Epithelial cell of proximal tubule (primary cell): ENCODE data around the gene FMNL2. TPM values are rescaled to one million over a fixed set of nuclear protein-coding genes. Genes with fewer than 3 reads are reported as not detected.

Experiments
- DNase-seq: peaks from one replicate; pipeline ENCODE4 v3.0.0-alpha.2; 2011; ENCODE audit warnings: low read depth
- H3K4me3 ChIP-seq: 2 replicates; pipeline ENCODE4 v1.5.1; 2011; ENCODE audit warnings: low read depth, mild to moderate bottlenecking, low read length
- total RNA-seq: library from RNA; depleted of rRNA; stranded (reverse); fragments of >200 nt; gene quantifications from 2 replicates; pipeline ENCODE4 v1.2.3, GENCODE V29; 2015
- TF ChIP-seq, protein P1 (sequence below): conservative IDR thresholded peaks from 2 replicates; pipeline ENCODE4 v1.5.1; 2012; ENCODE audit warnings: low read depth, mild to moderate bottlenecking, low read length

Gene FMNL2
- total RNA-seq, 1 donor from 2014 or later, result 29.7 TPM

- DNase-seq, result no peak
- TF ChIP-seq, protein P1, sequence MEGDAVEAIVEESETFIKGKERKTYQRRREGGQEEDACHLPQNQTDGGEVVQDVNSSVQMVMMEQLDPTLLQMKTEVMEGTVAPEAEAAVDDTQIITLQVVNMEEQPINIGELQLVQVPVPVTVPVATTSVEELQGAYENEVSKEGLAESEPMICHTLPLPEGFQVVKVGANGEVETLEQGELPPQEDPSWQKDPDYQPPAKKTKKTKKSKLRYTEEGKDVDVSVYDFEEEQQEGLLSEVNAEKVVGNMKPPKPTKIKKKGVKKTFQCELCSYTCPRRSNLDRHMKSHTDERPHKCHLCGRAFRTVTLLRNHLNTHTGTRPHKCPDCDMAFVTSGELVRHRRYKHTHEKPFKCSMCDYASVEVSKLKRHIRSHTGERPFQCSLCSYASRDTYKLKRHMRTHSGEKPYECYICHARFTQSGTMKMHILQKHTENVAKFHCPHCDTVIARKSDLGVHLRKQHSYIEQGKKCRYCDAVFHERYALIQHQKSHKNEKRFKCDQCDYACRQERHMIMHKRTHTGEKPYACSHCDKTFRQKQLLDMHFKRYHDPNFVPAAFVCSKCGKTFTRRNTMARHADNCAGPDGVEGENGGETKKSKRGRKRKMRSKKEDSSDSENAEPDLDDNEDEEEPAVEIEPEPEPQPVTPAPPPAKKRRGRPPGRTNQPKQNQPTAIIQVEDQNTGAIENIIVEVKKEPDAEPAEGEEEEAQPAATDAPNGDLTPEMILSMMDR, result no peak
- H3K4me3 ChIP-seq, result no peak overlapping the region
These were observed 322.1 kb downstream of the FMNL2 start for GRCh38 chr2:152657043-152657442.

GRCh38 chr2:152658221-152658620 is 323.2 kb downstream of the FMNL2 start:
- H3K4me3 ChIP-seq, result no peak overlapping the region
- TF ChIP-seq, protein P1, result no peak
- DNase-seq, result no peak

GRCh38 chr2:152661076-152661475 is 326.1 kb downstream of the FMNL2 start:
- TF ChIP-seq, protein P1, result no peak
- no peak for DNase-seq
- no peak overlapping the region for H3K4me3 ChIP-seq

- H3K4me3 ChIP-seq, result no peak overlapping the region
- DNase-seq, result no peak
- TF ChIP-seq, protein P1, result no peak
These were observed 329.8 kb downstream of the FMNL2 start for GRCh38 chr2:152664725-152665124.

DNA sequence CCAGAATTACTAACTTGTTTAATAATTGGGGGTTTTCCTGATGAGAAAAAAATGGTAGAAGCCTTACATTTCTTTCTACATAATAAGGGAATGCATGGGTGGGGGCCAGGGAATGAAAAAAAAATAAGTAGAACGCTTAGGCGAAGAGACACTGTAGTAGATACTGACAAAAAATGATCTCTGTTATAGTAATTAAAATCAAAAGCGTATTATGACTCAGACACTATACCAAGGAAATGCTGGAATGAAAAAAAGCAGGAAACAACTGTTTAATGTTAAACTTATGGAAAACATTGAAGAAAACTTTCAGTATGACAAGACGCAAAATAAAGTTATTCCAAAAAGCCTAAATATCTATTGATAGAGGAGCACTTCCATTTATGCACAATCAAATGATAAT is 339.4 kb downstream of the FMNL2 start:
- TF ChIP-seq, protein P1, result no peak
- H3K4me3 ChIP-seq, result no peak overlapping the region
- DNase-seq, result no peak

DNA sequence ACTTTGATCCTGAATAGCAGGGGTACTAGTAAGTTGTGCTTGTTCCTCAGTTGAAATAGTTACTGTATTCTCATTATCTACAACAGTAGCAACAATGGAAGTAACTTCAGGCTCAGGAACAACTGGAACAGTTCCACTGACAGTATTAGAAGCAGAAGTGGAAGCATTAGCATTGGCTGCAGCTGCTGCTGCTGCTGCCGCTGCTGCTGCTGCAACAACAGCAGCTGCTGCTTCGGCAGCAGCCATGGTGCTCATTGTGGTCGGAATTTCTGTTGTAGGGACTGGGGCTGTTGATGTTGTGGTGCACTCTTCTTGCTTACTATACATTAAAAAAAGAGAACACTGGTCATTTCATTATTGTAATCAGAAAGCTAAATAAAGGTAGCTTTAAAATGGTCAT is 341.5 kb downstream of the FMNL2 start:
- DNase-seq, result no peak

DNA sequence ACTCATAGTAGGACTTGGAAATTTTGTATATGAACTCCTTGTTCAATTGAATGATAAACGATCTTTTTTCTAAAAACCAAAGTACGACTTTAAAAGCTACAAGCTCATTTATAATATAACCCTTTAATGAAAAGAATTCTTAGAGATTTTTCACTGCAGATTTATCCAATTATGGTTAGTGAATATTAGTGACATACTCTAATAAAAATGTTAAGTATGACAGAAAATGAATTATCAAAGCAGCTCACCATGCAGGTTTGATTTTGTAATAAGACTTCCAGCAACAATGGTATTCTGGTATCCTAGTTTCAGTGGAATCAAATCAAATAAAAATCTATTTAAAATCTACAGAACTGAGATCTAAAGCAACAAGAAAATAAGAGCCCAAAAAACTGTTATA is 343.8 kb downstream of the FMNL2 start:
- no peak overlapping the region for H3K4me3 ChIP-seq
- DNase-seq, result no peak
- TF ChIP-seq, protein P1, result no peak

More for the DNA sequence above, 341.5 kb downstream of the FMNL2 start:
- H3K4me3 ChIP-seq, result no peak overlapping the region
- TF ChIP-seq, protein P1, result no peak
